ENCODE measurements around the gene DUSP12. TPM values are rescaled to one million over a fixed set of nuclear protein-coding genes. Genes with fewer than 3 reads are reported as not detected.

Gene DUSP12
- total RNA-seq, 2 donors from 2014 or later = 17.3 to 27.9 TPM

GRCh38 chr1:161782886-161783285 lies 33.3 kb downstream of the DUSP12 start:
- H3K4me3 ChIP-seq = no peak overlapping the region
- no peak overlapping the region for H3K27ac ChIP-seq
- no peak for DNase-seq (ENCODE audit: low spot score)
- H3K4me1 ChIP-seq (ENCODE audit: control insufficient read depth in 1 of 2, low read depth in 2 of 2) = no peaks in the 10 kb centered on the region
- H3K27me3 ChIP-seq (replicated peaks; ENCODE audit: insufficient read depth) = no peaks in the 10 kb centered on the region
- no peaks in the 10 kb centered on the region for H3K9me3 ChIP-seq
- ATAC-seq (ENCODE audit: insufficient number of reproducible peaks, low FRiP score, low read depth) = no peak
- H3K36me3 ChIP-seq = peaks cover 7% of the 10 kb centered on the region
- TF ChIP-seq CTCF (IDR thresholded peaks at IDR 0.05) = no peak

GRCh38 chr1:161784968-161785367 lies 35.4 kb downstream of the DUSP12 start:
- Histone ChIP-seq H3K36me3 (peaks cover 7% of the 10 kb centered on the region), H3K4me3 (no peak overlapping the region), H3K27me3 (replicated peaks; ENCODE audit: insufficient read depth) (no peaks in the 10 kb centered on the region), H3K27ac (no peak overlapping the region), H3K4me1 (ENCODE audit: control insufficient read depth in 1 of 2, low read depth in 2 of 2) (no peaks in the 10 kb centered on the region), H3K9me3 (no peaks in the 10 kb centered on the region)
- DNase-seq (ENCODE audit: low spot score) (no peak), ATAC-seq (ENCODE audit: insufficient number of reproducible peaks, low FRiP score, low read depth) (no peak)
- no peak for TF ChIP-seq CTCF (IDR thresholded peaks at IDR 0.05)

- no peak overlapping the region for H3K4me3 ChIP-seq
- no peak overlapping the region for H3K27ac ChIP-seq
- TF ChIP-seq CTCF (IDR thresholded peaks at IDR 0.05) = no peak
- peaks cover 10% of the 10 kb centered on the region for H3K36me3 ChIP-seq
- ATAC-seq (ENCODE audit: insufficient number of reproducible peaks, low FRiP score, low read depth) = no peak
- no peaks in the 10 kb centered on the region for H3K27me3 ChIP-seq (replicated peaks; ENCODE audit: insufficient read depth)
- DNase-seq (ENCODE audit: low spot score) = no peak
- H3K4me1 ChIP-seq (ENCODE audit: control insufficient read depth in 1 of 2, low read depth in 2 of 2) = no peaks in the 10 kb centered on the region
- H3K9me3 ChIP-seq = no peaks in the 10 kb centered on the region
Observed at GRCh38 chr1:161787355-161787754, 37.8 kb downstream of the DUSP12 start.

- peaks cover 17% of the 10 kb centered on the region for H3K36me3 ChIP-seq
- no peak overlapping the region for H3K4me3 ChIP-seq
- no peak for TF ChIP-seq CTCF (IDR thresholded peaks at IDR 0.05)
- H3K4me1 ChIP-seq (ENCODE audit: control insufficient read depth in 1 of 2, low read depth in 2 of 2) = no peaks in the 10 kb centered on the region
- no peaks in the 10 kb centered on the region for H3K9me3 ChIP-seq
- ATAC-seq (ENCODE audit: insufficient number of reproducible peaks, low FRiP score, low read depth) (no peak), DNase-seq (ENCODE audit: low spot score) (no peak)
- no peaks in the 10 kb centered on the region for H3K27me3 ChIP-seq (replicated peaks; ENCODE audit: insufficient read depth)
- no peak overlapping the region for H3K27ac ChIP-seq
Observed at GRCh38 chr1:161790587-161791317, 41.2 kb downstream of the DUSP12 start.

GRCh38 chr1:161791904-161792655 lies 42.5 kb downstream of the DUSP12 start:
- no peak for DNase-seq (ENCODE audit: low spot score)
- Histone ChIP-seq H3K27me3 (replicated peaks; ENCODE audit: insufficient read depth) (no peaks in the 10 kb centered on the region), H3K9me3 (no peaks in the 10 kb centered on the region), H3K4me3 (no peak overlapping the region), H3K4me1 (ENCODE audit: control insufficient read depth in 1 of 2, low read depth in 2 of 2) (no peaks in the 10 kb centered on the region), H3K27ac (no peak overlapping the region), H3K36me3 (peaks cover 24% of the 10 kb centered on the region)
- no peak for TF ChIP-seq CTCF (IDR thresholded peaks at IDR 0.05)
- no peak for ATAC-seq (ENCODE audit: insufficient number of reproducible peaks, low FRiP score, low read depth)

Data from thoracic aorta (tissue), 2 donors.